Measurements from ENCODE around the gene OTUB2.

DNA sequence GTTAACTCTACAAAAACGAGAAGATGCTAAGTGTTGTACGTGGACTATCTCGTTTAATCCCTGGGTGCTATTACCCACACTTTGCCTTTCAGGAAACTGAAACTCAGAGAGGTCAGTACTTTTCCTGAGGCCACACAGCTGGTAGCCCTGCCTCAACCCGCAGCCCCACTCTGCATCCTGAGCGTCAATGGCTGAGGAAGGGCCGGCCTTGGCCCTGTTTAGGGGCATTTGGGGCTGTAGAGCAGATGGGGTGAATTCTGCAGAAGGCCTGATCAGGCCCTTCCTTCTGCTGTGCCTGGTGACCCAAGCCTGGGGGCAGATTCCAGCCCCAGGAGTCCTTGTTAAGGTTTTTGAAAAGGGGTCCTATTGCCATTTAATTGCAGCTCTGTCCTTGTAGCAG lies 32.8 kb upstream of the OTUB2 start:
- TF ChIP-seq, protein P1, sequence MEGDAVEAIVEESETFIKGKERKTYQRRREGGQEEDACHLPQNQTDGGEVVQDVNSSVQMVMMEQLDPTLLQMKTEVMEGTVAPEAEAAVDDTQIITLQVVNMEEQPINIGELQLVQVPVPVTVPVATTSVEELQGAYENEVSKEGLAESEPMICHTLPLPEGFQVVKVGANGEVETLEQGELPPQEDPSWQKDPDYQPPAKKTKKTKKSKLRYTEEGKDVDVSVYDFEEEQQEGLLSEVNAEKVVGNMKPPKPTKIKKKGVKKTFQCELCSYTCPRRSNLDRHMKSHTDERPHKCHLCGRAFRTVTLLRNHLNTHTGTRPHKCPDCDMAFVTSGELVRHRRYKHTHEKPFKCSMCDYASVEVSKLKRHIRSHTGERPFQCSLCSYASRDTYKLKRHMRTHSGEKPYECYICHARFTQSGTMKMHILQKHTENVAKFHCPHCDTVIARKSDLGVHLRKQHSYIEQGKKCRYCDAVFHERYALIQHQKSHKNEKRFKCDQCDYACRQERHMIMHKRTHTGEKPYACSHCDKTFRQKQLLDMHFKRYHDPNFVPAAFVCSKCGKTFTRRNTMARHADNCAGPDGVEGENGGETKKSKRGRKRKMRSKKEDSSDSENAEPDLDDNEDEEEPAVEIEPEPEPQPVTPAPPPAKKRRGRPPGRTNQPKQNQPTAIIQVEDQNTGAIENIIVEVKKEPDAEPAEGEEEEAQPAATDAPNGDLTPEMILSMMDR (IDR thresholded peaks at IDR 0.05; ENCODE audit: low read length): no peak
- TF ChIP-seq EZH2 (IDR thresholded peaks at IDR 0.05; ENCODE audit: borderline replicate concordance, low read length): no peak
